GM23338 (cell line): ENCODE measurements around the gene KCNK10. TPM values are rescaled to one million over a fixed set of nuclear protein-coding genes. Genes with fewer than 3 reads are reported as not detected.

ENCODE experiments used
- ATAC-seq: fragments of 200-7000 bp; cut with Tn5 transposase; 3 replicates; pipeline ENCODE4 v1.9.1; 2020
- DNase-seq: peaks from one replicate; pipeline ENCODE4 v3.0.0-alpha.2; 2015; ENCODE audit warnings: low spot score
- H2AFZ ChIP-seq: fragments of 200-600 bp; sonication (generic); 2 replicates; pipeline ENCODE4 v1.8.0; 2016; ENCODE audit warnings: antibody characterized with exemption, mild to moderate bottlenecking, moderate library complexity
- H3F3A ChIP-seq: fragments of 200-600 bp; sonication (generic); replicated peaks from 2 replicates; pipeline ENCODE4 v1.8.0; 2017; ENCODE audit warnings: antibody characterized with exemption, mixed run types, low read depth
- H3K27ac ChIP-seq: fragments of 200-600 bp; sonication (generic); 2 replicates; pipeline ENCODE4 v1.6.1; 2016; ENCODE audit warnings: low read depth
- H3K27me3 ChIP-seq: fragments of 200-600 bp; sonication (generic); 2 replicates; pipeline ENCODE4 v1.8.0; 2016; ENCODE audit warnings: mild to moderate bottlenecking, mixed run types, moderate library complexity; ENCODE audit not compliant: insufficient read depth
- H3K36me3 ChIP-seq: fragments of 200-600 bp; sonication (generic); 2 replicates; pipeline ENCODE4 v1.8.0; 2016; ENCODE audit warnings: mild to moderate bottlenecking; ENCODE audit not compliant: insufficient read depth
- H3K4me1 ChIP-seq: fragments of 200-600 bp; sonication (generic); 2 replicates; pipeline ENCODE4 v1.8.0; 2016; ENCODE audit warnings: mild to moderate bottlenecking, moderate library complexity; ENCODE audit not compliant: insufficient read depth
- H3K4me2 ChIP-seq: fragments of 200-600 bp; sonication (generic); 2 replicates; pipeline ENCODE4 v1.7.1; 2017; ENCODE audit warnings: mixed run types
- H3K4me3 ChIP-seq: fragments of 200-600 bp; sonication (generic); 2 replicates; pipeline ENCODE4 v1.6.1; 2016; ENCODE audit warnings: mixed run types
- H3K79me2 ChIP-seq: fragments of 200-600 bp; sonication (generic); replicated peaks from 2 replicates; pipeline ENCODE4 v1.8.0; 2017; ENCODE audit warnings: mild to moderate bottlenecking; ENCODE audit not compliant: insufficient read depth
- H3K9me2 ChIP-seq: fragments of 200-600 bp; sonication (generic); 2 replicates; pipeline ENCODE4 v1.8.0; 2017; ENCODE audit not compliant: insufficient read depth
- H4K20me1 ChIP-seq: fragments of 200-600 bp; sonication (generic); replicated peaks from 2 replicates; pipeline ENCODE4 v1.8.0; 2017; ENCODE audit warnings: mild to moderate bottlenecking; ENCODE audit not compliant: insufficient read depth
- H3K27ac Mint-ChIP-seq: 2 replicates; pipeline ENCODE4 v1.8.0; 2020; ENCODE audit warnings: inconsistent platforms, mild to moderate bottlenecking, moderate library complexity, mixed read lengths
- H3K27me3 Mint-ChIP-seq: 3 replicates; pipeline ENCODE4 v1.8.0; 2022; ENCODE audit warnings: low read depth, mild to moderate bottlenecking, moderate library complexity, mixed read lengths, inconsistent platforms; ENCODE audit not compliant: insufficient read depth, poor library complexity
- H3K36me3 Mint-ChIP-seq: 3 replicates; pipeline ENCODE4 v1.8.0; 2021; ENCODE audit warnings: low read depth, mild to moderate bottlenecking, inconsistent platforms, moderate library complexity, mixed read lengths
- H3K4me1 Mint-ChIP-seq: 3 replicates; pipeline ENCODE4 v1.8.0; 2020; ENCODE audit warnings: mild to moderate bottlenecking, inconsistent platforms, mixed read lengths
- H3K4me3 Mint-ChIP-seq: 3 replicates; pipeline ENCODE4 v1.8.0; 2021; ENCODE audit warnings: moderate library complexity, mild to moderate bottlenecking, inconsistent platforms, mixed read lengths
- H3K9me3 Mint-ChIP-seq: 3 replicates; pipeline ENCODE4 v1.8.0; 2020; ENCODE audit warnings: moderate library complexity, mild to moderate bottlenecking, inconsistent platforms, mixed read lengths
- EZH2 ChIP-seq: fragments of 200-600 bp; sonication (generic); IDR thresholded peaks from one replicate; pipeline ENCODE4 v1.8.0; 2017; ENCODE audit warnings: antibody characterized with exemption, mild to moderate bottlenecking, low read depth; ENCODE audit not compliant: unreplicated experiment
- JUNB ChIP-seq: IDR thresholded peaks from one replicate; pipeline ENCODE4 v1.6.1; 2016; ENCODE audit warnings: antibody characterized with exemption; ENCODE audit not compliant: unreplicated experiment
- ZNF114 ChIP-seq: fragments of 250-450 bp; sonication (Bioruptor Pico); IDR thresholded peaks from 2 replicates; pipeline ENCODE4 v1.5.0; 2020; ENCODE audit warnings: mild to moderate bottlenecking, moderate library complexity
- ZNF331 ChIP-seq: fragments of 250-450 bp; sonication (Bioruptor Pico); IDR thresholded peaks from 2 replicates; pipeline ENCODE4 v1.5.0; 2020; ENCODE audit warnings: low read depth, mild to moderate bottlenecking, moderate library complexity
- polyA plus RNA-seq: library from polyadenylated mRNA; unstranded; fragments of >200 nt; fragmentation: Nextera tagmentation; extraction: Ambion mirVana; gene quantifications from 2 replicates; pipeline ENCODE4 v1.2.1, GENCODE V29; 2016
- total RNA-seq: library from RNA; depleted of rRNA; stranded (reverse); fragments of >200 nt; shearing (Covaris generic); gene quantifications from 2 replicates; pipeline ENCODE4 v1.2.3, GENCODE V29; 2014
- TF ChIP-seq, protein P1 (sequence below): IDR thresholded peaks from one replicate; pipeline ENCODE4 v1.6.1; 2018; ENCODE audit warnings: antibody characterized with exemption; ENCODE audit not compliant: unreplicated experiment
- TF ChIP-seq, protein P2 (sequence below): IDR thresholded peaks from 2 replicates; pipeline ENCODE4 v1.6.1; 2016; ENCODE audit warnings: antibody characterized with exemption
- TF ChIP-seq, protein P3 (sequence below), 2 experiments: fragments of 200-600 bp in 1 of 2; sonication (generic) in 1 of 2; conservative IDR thresholded peaks; 2 replicates each; pipeline versions ENCODE4 v1.5.1 to v1.6.1; 2016 to 2017; ENCODE audit warnings: antibody characterized with exemption in 2 of 2, low read depth in 2 of 2, mild to moderate bottlenecking in 2 of 2, moderate library complexity in 1 of 2
- TF ChIP-seq, protein P4 (sequence below): fragments of 250-450 bp; sonication (Bioruptor Pico); IDR thresholded peaks from 2 replicates; pipeline ENCODE4 v1.5.0; 2020; ENCODE audit warnings: mild to moderate bottlenecking, moderate library complexity

Gene KCNK10
- total and polyA plus RNA-seq, 2 experiments from 2014 or later = 0.29 to 1.0 TPM

DNA sequence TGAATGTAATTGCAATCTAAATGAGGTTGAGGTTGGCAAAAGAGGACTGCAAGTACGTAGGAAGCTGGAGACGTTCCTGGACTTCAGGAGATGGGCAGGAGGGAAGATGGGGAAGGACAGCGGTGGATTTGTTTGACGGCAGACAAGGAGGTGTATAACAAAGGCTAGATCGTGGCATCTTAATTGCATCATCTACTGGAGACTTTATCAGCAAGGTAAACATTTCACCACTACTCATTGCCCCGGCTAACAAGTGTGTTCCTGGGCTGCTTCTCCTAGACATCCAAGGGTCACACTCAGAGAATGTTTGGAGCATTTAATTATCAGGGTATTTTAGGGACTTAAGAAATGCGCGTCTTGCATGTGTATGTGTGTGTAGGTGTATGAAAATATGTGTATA is 128.5 kb downstream of the KCNK10 start:
- peaks cover 44% of the 10 kb centered on the region for H3K4me1 Mint-ChIP-seq
- H2AFZ ChIP-seq = no peak overlapping the region

More for the DNA sequence above, 128.5 kb downstream of the KCNK10 start:
- H4K20me1 ChIP-seq = no peaks in the 10 kb centered on the region
- TF ChIP-seq, protein P1, sequence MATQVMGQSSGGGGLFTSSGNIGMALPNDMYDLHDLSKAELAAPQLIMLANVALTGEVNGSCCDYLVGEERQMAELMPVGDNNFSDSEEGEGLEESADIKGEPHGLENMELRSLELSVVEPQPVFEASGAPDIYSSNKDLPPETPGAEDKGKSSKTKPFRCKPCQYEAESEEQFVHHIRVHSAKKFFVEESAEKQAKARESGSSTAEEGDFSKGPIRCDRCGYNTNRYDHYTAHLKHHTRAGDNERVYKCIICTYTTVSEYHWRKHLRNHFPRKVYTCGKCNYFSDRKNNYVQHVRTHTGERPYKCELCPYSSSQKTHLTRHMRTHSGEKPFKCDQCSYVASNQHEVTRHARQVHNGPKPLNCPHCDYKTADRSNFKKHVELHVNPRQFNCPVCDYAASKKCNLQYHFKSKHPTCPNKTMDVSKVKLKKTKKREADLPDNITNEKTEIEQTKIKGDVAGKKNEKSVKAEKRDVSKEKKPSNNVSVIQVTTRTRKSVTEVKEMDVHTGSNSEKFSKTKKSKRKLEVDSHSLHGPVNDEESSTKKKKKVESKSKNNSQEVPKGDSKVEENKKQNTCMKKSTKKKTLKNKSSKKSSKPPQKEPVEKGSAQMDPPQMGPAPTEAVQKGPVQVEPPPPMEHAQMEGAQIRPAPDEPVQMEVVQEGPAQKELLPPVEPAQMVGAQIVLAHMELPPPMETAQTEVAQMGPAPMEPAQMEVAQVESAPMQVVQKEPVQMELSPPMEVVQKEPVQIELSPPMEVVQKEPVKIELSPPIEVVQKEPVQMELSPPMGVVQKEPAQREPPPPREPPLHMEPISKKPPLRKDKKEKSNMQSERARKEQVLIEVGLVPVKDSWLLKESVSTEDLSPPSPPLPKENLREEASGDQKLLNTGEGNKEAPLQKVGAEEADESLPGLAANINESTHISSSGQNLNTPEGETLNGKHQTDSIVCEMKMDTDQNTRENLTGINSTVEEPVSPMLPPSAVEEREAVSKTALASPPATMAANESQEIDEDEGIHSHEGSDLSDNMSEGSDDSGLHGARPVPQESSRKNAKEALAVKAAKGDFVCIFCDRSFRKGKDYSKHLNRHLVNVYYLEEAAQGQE = no peak
- TF ChIP-seq, protein P2, sequence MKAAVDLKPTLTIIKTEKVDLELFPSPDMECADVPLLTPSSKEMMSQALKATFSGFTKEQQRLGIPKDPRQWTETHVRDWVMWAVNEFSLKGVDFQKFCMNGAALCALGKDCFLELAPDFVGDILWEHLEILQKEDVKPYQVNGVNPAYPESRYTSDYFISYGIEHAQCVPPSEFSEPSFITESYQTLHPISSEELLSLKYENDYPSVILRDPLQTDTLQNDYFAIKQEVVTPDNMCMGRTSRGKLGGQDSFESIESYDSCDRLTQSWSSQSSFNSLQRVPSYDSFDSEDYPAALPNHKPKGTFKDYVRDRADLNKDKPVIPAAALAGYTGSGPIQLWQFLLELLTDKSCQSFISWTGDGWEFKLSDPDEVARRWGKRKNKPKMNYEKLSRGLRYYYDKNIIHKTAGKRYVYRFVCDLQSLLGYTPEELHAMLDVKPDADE = no peak
- TF ChIP-seq, protein P3, sequence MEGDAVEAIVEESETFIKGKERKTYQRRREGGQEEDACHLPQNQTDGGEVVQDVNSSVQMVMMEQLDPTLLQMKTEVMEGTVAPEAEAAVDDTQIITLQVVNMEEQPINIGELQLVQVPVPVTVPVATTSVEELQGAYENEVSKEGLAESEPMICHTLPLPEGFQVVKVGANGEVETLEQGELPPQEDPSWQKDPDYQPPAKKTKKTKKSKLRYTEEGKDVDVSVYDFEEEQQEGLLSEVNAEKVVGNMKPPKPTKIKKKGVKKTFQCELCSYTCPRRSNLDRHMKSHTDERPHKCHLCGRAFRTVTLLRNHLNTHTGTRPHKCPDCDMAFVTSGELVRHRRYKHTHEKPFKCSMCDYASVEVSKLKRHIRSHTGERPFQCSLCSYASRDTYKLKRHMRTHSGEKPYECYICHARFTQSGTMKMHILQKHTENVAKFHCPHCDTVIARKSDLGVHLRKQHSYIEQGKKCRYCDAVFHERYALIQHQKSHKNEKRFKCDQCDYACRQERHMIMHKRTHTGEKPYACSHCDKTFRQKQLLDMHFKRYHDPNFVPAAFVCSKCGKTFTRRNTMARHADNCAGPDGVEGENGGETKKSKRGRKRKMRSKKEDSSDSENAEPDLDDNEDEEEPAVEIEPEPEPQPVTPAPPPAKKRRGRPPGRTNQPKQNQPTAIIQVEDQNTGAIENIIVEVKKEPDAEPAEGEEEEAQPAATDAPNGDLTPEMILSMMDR (conservative IDR thresholded peaks at IDR 0.05; ENCODE audit: low read depth in 2 of 2) = no peak
- TF ChIP-seq ZNF331 (CRISPR knock-in tag) (no peak), JUNB (no peak), ZNF114 (CRISPR knock-in tag) (no peak), EZH2 (no peak)
- TF ChIP-seq, protein P4, sequence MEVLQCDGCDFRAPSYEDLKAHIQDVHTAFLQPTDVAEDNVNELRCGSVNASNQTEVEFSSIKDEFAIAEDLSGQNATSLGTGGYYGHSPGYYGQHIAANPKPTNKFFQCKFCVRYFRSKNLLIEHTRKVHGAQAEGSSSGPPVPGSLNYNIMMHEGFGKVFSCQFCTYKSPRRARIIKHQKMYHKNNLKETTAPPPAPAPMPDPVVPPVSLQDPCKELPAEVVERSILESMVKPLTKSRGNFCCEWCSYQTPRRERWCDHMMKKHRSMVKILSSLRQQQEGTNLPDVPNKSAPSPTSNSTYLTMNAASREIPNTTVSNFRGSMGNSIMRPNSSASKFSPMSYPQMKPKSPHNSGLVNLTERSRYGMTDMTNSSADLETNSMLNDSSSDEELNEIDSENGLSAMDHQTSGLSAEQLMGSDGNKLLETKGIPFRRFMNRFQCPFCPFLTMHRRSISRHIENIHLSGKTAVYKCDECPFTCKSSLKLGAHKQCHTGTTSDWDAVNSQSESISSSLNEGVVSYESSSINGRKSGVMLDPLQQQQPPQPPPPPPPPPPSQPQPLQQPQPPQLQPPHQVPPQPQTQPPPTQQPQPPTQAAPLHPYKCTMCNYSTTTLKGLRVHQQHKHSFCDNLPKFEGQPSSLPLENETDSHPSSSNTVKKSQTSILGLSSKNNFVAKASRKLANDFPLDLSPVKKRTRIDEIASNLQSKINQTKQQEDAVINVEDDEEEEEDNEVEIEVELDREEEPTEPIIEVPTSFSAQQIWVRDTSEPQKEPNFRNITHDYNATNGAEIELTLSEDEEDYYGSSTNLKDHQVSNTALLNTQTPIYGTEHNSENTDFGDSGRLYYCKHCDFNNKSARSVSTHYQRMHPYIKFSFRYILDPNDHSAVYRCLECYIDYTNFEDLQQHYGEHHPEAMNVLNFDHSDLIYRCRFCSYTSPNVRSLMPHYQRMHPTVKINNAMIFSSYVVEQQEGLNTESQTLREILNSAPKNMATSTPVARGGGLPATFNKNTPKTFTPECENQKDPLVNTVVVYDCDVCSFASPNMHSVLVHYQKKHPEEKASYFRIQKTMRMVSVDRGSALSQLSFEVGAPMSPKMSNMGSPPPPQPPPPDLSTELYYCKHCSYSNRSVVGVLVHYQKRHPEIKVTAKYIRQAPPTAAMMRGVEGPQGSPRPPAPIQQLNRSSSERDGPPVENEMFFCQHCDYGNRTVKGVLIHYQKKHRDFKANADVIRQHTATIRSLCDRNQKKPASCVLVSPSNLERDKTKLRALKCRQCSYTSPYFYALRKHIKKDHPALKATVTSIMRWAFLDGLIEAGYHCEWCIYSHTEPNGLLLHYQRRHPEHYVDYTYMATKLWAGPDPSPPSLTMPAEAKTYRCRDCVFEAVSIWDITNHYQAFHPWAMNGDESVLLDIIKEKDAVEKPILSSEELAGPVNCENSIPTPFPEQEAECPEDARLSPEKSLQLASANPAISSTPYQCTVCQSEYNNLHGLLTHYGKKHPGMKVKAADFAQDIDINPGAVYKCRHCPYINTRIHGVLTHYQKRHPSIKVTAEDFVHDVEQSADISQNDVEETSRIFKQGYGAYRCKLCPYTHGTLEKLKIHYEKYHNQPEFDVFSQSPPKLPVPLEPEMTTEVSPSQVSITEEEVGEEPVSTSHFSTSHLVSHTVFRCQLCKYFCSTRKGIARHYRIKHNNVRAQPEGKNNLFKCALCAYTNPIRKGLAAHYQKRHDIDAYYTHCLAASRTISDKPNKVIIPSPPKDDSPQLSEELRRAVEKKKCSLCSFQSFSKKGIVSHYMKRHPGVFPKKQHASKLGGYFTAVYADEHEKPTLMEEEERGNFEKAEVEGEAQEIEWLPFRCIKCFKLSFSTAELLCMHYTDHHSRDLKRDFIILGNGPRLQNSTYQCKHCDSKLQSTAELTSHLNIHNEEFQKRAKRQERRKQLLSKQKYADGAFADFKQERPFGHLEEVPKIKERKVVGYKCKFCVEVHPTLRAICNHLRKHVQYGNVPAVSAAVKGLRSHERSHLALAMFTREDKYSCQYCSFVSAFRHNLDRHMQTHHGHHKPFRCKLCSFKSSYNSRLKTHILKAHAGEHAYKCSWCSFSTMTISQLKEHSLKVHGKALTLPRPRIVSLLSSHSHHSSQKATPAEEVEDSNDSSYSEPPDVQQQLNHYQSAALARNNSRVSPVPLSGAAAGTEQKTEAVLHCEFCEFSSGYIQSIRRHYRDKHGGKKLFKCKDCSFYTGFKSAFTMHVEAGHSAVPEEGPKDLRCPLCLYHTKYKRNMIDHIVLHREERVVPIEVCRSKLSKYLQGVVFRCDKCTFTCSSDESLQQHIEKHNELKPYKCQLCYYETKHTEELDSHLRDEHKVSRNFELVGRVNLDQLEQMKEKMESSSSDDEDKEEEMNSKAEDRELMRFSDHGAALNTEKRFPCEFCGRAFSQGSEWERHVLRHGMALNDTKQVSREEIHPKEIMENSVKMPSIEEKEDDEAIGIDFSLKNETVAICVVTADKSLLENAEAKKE (CRISPR knock-in tag) = no peak
- no peak overlapping the region for H3K4me3 ChIP-seq
- no peaks in the 10 kb centered on the region for H3K27me3 ChIP-seq
- H3K36me3 ChIP-seq = no peaks in the 10 kb centered on the region
- no peaks in the 10 kb centered on the region; the same call in 2 of the 3 replicates for H3K9me3 Mint-ChIP-seq
- peaks cover 2% of the 10 kb centered on the region for H3K27me3 Mint-ChIP-seq
- no peak overlapping the region for H3K4me3 Mint-ChIP-seq
- no peaks in the 10 kb centered on the region for H3K79me2 ChIP-seq
- H3K27ac ChIP-seq = no peak overlapping the region
- no peak for DNase-seq
- no peak for ATAC-seq
- no peak overlapping the region for H3K4me2 ChIP-seq
- no peaks in the 10 kb centered on the region for H3K9me2 ChIP-seq
- H3K27ac Mint-ChIP-seq = peak overlapping the region; percentile 3; the same call in 1 of the 2 replicates
- no peaks in the 10 kb centered on the region for H3F3A ChIP-seq
- H3K4me1 ChIP-seq = peaks cover 18% of the 10 kb centered on the region
- H3K36me3 Mint-ChIP-seq = no peaks in the 10 kb centered on the region
